K562 (cell line): ENCODE results near the gene CHPF2. TPM values are rescaled to one million over a fixed set of nuclear protein-coding genes. Genes with fewer than 3 reads are reported as not detected.

Experiments used
- ARID2 ChIP-seq: fragments of 450-650 bp; IDR thresholded peaks from 2 replicates; pipeline ENCODE4 v1.6.1; 2017; ENCODE audit warnings: antibody characterized with exemption, mild to moderate bottlenecking
- CBFA2T3 ChIP-seq: fragments of 450-650 bp; IDR thresholded peaks from 2 replicates; pipeline ENCODE4 v1.6.1; 2017
- KDM5B ChIP-seq: fragments of 200-600 bp; sonication (generic); IDR thresholded peaks from 2 replicates; pipeline ENCODE4 v1.6.1; 2012; ENCODE audit warnings: low read depth, mild to moderate bottlenecking, moderate library complexity, low read length, control low read depth, inconsistent platforms; ENCODE audit not compliant: insufficient replicate concordance
- MAFK ChIP-seq: IDR thresholded peaks from 2 replicates; pipeline ENCODE4 v1.6.1; 2011; ENCODE audit warnings: low read length, improper control_type of control experiment
- MEIS2 ChIP-seq: fragments of 450-650 bp; IDR thresholded peaks from 2 replicates; pipeline ENCODE4 v1.6.1; 2014; ENCODE audit warnings: mild to moderate bottlenecking; ENCODE audit not compliant: partially characterized antibody
- NR4A1 ChIP-seq, 2 experiments: fragments of 250-450 bp in 1 of 2; fragments of 450-650 bp in 1 of 2; sonication (Bioruptor Pico) in 1 of 2; IDR thresholded peaks; 2 replicates each; pipeline versions ENCODE4 v1.4.0 to v1.6.1; 2016 to 2020; ENCODE audit warnings: mild to moderate bottlenecking in 2 of 2, missing compliant biosample characterization in 1 of 2, missing genetic modification characterization in 1 of 2, moderate library complexity in 1 of 2
- RCOR1 ChIP-seq, 2 experiments: IDR thresholded peaks; 2 replicates each; pipeline ENCODE4 v1.6.1; 2012; ENCODE audit warnings: low read depth in 2 of 2, low read length in 2 of 2, borderline replicate concordance in 1 of 2, improper control_type of control experiment in 1 of 2
- XRCC3 ChIP-seq: fragments of 450-650 bp; IDR thresholded peaks from 2 replicates; pipeline ENCODE4 v1.6.1; 2017; ENCODE audit warnings: mild to moderate bottlenecking, moderate library complexity
- ZEB2 ChIP-seq: fragments of 450-650 bp; IDR thresholded peaks from 2 replicates; pipeline ENCODE4 v1.6.1; 2016
- ZNF316 ChIP-seq: fragments of 450-650 bp; IDR thresholded peaks from 2 replicates; pipeline ENCODE4 v1.6.1; 2016
- polyA plus RNA-seq, 8 experiments: library from polyadenylated mRNA; depleted of rRNA in 4 of 8; stranded (reverse) in 5 of 8; unstranded in 3 of 8; fragments of >200 nt; fragmentation: Nextera tagmentation in 2 of 8; fragmentation: Illumina TruSeq in 1 of 8; extraction: Ambion mirVana in 2 of 8; extraction: Trizol in 1 of 8; gene quantifications; 2 replicates each; pipeline versions ENCODE4 v1.2.1 to v1.2.3, GENCODE V29; 2011 to 2014; ENCODE audit warnings: inconsistent platforms in 1 of 8, missing spikeins in 1 of 8
- total RNA-seq, 7 experiments: library from RNA; depleted of rRNA in 6 of 7; stranded (reverse); fragments of >200 nt in 6 of 7; fragmentation: Illumina TruSeq in 2 of 7; extraction: Trizol in 2 of 7; gene quantifications; 2 replicates each; pipeline versions ENCODE4 v1.2.1 to v1.2.3, GENCODE V29; 2011 to 2021; ENCODE audit warnings: low replicate concordance in 1 of 7
- TF ChIP-seq, protein P1 (sequence below): sonication (generic); formaldehyde crosslinking; IDR thresholded peaks from 2 replicates; pipeline ENCODE4 v1.8.0; 2023; ENCODE audit warnings: mild to moderate bottlenecking, missing genetic modification reagents

The CHPF2 gene
- total and polyA plus RNA-seq, 9 of the 15 experiments (the other 6 are each of a cell fraction or from before 2014, with no cell fraction given) = 0.08 to 32.8 (median 10.5) TPM

- TF ChIP-seq, protein P1, sequence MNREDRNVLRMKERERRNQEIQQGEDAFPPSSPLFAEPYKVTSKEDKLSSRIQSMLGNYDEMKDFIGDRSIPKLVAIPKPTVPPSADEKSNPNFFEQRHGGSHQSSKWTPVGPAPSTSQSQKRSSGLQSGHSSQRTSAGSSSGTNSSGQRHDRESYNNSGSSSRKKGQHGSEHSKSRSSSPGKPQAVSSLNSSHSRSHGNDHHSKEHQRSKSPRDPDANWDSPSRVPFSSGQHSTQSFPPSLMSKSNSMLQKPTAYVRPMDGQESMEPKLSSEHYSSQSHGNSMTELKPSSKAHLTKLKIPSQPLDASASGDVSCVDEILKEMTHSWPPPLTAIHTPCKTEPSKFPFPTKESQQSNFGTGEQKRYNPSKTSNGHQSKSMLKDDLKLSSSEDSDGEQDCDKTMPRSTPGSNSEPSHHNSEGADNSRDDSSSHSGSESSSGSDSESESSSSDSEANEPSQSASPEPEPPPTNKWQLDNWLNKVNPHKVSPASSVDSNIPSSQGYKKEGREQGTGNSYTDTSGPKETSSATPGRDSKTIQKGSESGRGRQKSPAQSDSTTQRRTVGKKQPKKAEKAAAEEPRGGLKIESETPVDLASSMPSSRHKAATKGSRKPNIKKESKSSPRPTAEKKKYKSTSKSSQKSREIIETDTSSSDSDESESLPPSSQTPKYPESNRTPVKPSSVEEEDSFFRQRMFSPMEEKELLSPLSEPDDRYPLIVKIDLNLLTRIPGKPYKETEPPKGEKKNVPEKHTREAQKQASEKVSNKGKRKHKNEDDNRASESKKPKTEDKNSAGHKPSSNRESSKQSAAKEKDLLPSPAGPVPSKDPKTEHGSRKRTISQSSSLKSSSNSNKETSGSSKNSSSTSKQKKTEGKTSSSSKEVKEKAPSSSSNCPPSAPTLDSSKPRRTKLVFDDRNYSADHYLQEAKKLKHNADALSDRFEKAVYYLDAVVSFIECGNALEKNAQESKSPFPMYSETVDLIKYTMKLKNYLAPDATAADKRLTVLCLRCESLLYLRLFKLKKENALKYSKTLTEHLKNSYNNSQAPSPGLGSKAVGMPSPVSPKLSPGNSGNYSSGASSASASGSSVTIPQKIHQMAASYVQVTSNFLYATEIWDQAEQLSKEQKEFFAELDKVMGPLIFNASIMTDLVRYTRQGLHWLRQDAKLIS (CRISPR knock-in tag) = peak; percentile 56; the same call in 1 of the 2 replicates
- TF ChIP-seq ZNF316 (peak; percentile 88), XRCC3 (no peak), ZEB2 (peak; percentile 76; the same call in 1 of the 2 replicates), ARID2 (no peak), NR4A1 (CRISPR knock-in tag; IDR thresholded peaks at IDR 0.05) (no peak), NR4A1 (tag; IDR thresholded peaks at IDR 0.05) (no peak), KDM5B (peak; percentile 32), CBFA2T3 (0 out of 2 replicates have a peak, but pooled peaks have one; percentile 13), MAFK (peak; percentile 72), RCOR1 (IDR thresholded peaks at IDR 0.05; ENCODE audit: borderline replicate concordance in 1 of 2, low read depth in 2 of 2, low read length in 2 of 2) (peak in 1 of 2 experiments; percentile 65; a peak in 1 of 4 replicates), MEIS2 (peak; percentile 13)
These were observed 8.9 kb downstream of the CHPF2 start (continued) for GRCh38 chr7:151240942-151241754.
